GM21390 (cell line): Measurements from ENCODE around the gene MYBPHL.

Source experiments
- ATAC-seq: cut with Tn5 transposase; IDR thresholded peaks from one replicate; pipeline ENCODE4 v1.9.1; 2021; ENCODE audit not compliant: unreplicated experiment

MYBPHL gene

DNA sequence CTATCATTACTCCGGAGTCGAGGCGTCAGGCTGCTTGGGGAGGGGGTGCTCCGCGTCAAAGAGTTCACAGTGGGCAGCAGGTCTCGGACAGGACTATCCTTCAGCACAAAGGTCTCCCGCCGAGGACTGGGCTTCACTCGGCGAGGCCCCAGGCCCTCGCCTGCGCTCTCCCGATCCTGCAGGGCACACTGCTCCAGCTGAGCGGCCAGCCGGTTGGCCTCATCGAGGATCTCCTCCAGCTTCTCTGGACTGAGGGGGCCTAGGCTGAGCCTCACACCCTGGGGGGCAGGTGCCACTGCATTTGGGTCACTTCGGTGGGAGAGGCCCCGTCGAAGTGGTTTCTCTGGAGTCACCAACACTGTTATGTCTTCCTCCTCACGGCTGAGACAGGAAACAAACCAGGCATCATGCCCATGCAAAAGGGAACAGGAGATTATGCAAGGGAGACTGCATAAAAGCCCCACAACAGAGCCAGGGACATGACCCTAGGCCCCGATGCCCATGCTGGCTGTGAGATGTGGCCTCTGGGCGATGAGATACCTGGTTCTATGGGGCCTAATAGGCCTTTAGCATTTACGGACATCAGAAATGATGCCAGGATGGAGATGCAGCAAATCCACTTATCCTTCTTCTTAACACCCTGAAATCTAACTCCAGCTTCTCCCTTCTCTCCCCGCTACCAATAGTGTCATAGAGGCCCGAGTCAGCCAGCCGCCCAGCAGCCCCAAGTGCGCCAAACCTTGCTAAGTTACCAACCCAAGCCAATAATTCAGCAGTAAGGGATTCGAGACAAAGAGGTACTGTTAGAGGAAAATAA lies 24.9 kb downstream of the MYBPHL start:
- no peak for ATAC-seq

DNA sequence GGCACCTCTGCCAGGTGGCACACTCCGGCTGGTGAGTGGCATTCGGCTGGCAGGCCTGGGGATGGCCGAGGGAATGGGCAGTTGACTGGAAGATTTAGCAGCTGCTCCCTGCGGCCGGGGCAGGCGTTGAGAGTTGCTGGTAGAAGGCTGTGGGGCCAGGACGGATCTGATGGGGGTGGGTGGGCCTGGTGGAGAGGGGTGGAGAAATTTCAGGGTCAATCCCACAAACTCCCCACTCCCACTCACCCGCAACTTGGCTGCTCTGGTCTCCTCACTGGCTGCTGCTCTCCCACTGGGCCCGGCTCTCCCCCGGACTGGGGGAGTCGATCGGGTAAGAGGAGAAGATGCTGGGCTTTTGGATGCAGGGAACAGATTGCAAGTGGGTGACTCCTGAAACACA lies 25.9 kb downstream of the MYBPHL start:
- ATAC-seq = no peak

DNA sequence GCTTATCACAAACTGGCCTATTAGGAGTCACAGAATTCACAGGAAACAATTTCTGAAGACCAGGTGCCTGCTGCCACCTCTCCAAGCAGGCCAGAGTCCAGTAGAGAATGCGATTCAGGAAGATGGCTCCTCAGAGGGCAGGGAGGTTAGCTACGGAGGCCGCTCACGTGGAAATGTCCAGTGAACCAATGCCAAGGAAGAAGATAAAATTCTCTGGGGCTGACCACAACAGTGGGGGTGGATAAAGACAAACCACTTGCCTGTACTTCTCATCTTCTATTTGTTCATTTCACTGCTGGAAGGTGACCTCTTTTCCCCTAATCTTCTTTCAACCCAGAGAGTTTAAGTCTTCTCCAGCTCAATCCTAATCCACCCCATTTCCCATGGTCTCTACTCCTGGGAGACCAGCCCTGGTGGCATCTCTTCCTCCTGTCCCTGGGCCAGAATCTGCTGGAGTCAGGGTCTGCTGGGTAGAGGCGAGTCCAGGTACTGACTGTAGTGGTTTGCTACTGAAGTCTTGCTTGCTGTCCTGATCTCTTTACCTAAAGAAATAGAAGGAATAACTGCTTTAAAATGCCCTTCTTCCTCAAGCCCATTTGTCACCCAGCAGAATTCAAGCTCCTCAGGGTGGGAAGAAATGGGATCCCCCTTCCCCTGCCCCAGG lies 27.1 kb downstream of the MYBPHL start:
- ATAC-seq = no peak

DNA sequence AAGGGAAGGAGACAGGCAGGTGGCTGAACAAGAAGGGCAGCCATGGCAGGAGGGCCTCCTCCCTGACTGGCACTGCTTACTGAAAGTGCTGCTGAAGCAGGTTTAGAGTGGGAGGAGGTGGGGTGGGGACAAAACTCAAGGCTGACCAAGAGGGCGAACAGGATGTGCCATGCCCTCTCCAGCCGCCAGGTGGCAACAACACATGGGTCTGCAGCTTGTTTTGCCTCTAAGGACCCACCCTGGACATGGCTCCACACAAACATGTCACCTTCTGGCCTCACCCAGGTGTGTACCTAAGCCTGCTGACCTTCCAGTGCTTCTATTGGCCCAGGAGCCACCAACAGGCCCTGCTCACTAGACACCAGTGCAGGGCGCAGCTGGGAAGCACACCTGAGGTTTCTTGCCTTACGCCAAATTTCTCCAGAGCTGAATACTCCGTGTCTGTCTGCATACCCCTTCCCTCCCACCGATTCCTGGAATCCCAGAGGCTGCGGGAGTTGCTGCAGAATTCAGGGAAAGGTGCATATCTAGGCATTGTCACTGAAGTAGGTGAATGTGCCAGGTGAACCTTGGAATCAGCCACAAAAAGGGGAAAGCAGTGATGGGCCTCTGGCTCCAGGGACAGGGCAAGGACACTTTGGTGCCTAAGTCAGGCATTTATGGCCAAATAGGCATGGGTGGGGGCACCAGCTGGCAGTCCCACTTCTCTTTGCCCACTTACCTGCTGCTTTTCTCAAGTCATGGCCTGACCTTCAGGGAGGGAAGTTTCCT lies 29.2 kb downstream of the MYBPHL start:
- peak; percentile 84 for ATAC-seq

- ATAC-seq = no peak
These were observed 31.0 kb downstream of the MYBPHL start for GRCh38 chr1:109275706-109276345.

DNA sequence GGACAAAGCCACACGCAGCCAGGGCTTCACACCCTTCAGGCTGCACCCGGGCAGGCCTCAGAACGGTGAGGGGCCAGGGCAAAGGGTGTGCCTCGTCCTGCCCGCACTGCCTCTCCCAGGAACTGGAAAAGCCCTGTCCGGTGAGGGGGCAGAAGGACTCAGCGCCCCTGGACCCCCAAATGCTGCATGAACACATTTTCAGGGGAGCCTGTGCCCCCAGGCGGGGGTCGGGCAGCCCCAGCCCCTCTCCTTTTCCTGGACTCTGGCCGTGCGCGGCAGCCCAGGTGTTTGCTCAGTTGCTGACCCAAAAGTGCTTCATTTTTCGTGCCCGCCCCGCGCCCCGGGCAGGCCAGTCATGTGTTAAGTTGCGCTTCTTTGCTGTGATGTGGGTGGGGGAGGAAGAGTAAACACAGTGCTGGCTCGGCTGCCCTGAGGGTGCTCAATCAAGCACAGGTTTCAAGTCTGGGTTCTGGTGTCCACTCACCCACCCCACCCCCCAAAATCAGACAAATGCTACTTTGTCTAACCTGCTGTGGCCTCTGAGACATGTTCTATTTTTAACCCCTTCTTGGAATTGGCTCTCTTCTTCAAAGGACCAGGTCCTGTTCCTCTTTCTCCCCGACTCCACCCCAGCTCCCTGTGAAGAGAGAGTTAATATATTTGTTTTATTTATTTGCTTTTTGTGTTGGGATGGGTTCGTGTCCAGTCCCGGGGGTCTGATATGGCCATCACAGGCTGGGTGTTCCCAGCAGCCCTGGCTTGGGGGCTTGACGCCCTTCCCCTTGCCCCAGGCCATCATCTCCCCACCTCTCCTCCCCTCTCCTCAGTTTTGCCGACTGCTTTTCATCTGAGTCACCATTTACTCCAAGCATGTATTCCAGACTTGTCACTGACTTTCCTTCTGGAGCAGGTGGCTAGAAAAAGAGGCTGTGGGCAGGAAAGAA lies 32.0 kb downstream of the MYBPHL start:
- ATAC-seq = no peak

- no peak for ATAC-seq
These were observed 33.1 kb downstream of the MYBPHL start for GRCh38 chr1:109273570-109274288.

- no peak for ATAC-seq
These were observed 33.8 kb downstream of the MYBPHL start for GRCh38 chr1:109272831-109273547.

DNA sequence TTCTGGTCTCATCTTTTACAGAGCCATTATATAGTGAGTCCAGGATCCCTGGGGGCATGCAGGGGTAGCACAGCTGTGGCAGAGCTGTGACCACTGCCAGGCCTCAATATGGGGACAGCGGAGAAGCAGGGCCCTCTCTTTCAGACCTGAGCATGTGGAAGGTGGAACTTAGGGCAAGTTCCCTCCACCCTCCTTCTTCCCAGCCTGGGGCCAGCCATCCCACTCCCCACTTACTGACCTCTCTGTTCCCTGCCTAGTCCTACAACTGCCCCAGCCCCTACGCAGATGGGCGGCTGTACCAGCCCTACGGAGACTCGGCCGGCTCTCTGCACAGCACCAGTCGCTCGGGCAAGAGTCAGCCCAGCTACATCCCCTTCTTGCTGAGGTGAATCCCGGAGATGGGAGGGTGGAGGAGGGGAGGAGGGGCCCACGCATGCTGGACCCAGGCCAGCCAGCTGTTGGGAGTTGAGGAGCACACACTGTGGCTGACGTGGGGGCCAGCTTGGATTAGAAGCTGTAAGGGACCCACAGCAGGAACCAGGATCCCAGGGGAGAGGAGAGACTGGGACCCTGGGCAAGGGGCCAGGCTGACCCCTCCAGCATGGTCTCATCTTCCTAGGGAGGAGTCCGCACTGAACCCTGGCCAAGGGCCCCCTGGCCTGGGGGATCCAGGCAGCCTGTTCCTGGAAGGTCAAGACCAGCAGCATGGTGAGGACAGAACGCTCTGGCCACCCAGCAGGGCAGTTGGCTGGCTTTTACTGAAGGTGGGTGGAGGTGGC lies 34.6 kb downstream of the MYBPHL start:
- ATAC-seq = no peak

DNA sequence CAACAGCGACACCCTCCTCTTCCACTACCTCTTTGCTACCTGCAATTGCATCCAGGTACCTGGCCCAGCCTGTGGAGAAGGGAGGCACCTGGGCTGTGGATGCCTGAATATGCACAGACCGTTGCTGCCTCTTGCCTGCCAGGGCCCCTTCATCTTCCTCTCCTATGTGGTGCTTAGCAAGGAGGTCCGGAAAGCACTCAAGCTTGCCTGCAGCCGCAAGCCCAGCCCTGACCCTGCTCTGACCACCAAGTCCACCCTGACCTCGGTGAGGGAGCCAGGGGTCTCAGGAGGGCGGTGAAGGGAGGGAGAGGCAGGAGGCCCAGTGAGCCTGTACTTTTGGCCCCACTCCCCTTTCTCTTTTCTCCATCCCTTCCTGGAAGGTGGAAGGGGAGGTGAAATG lies 35.4 kb downstream of the MYBPHL start:
- ATAC-seq = no peak

GRCh38 chr1:109270623-109271317 lies 36.0 kb downstream of the MYBPHL start:
- ATAC-seq = no peak

GRCh38 chr1:109269981-109270622 lies 36.7 kb downstream of the MYBPHL start:
- ATAC-seq = no peak

- ATAC-seq = no peak
These were observed 37.4 kb downstream of the MYBPHL start for GRCh38 chr1:109269212-109269980.

GRCh38 chr1:109268431-109269211 lies 38.2 kb downstream of the MYBPHL start:
- ATAC-seq = no peak

DNA sequence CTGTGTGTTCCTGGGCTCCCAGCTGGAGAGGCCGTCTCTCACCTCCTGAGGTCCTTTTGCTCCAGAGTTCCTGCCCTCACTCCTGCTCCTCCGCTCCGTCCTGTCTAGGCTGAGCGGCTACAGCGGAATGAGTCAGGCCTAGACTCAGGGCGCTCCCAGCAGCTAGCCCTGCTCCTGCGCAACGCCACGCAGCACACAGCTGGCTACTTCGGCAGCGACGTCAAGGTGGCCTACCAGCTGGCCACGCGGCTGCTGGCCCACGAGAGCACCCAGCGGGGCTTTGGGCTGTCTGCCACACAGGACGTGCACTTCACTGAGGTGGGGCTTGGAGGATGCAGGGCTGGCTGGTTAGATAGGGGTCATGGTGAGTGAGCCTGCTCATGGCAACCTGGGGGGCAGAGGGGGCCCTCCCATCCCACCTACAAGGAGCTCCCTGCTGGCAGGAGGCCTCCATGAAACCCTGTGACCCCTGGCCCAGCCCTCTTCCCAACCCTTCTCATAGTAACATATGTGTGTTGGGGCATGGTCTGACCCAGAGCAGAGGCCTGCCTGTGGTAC lies 39.0 kb downstream of the MYBPHL start:
- ATAC-seq = no peak
